GM21528 (cell line): ENCODE results near the gene IPO9.
"Not testable (repeated sequence)": the region's sequence is repeated elsewhere in the genome, so short reads cannot be mapped to it uniquely, and the experiment has no call there.

Experiments used
- ATAC-seq: cut with Tn5 transposase; IDR thresholded peaks from one replicate; pipeline ENCODE4 v1.9.1; 2021; ENCODE audit warnings: mild to moderate bottlenecking, moderate library complexity; ENCODE audit not compliant: unreplicated experiment, low FRiP score

IPO9 gene

GRCh38 chr1:201808633-201808990 lies 20.3 kb upstream of the IPO9 start:
- ATAC-seq: no peak

GRCh38 chr1:201809876-201810275 lies 19.1 kb upstream of the IPO9 start:
- ATAC-seq: no peak

- no peak for ATAC-seq
Measured at GRCh38 chr1:201810466-201811216, 18.3 kb upstream of the IPO9 start.

- ATAC-seq: no peak
Measured at GRCh38 chr1:201813226-201813625, 15.7 kb upstream of the IPO9 start.

GRCh38 chr1:201816309-201816854 lies 12.6 kb upstream of the IPO9 start:
- no peak for ATAC-seq

GRCh38 chr1:201818971-201819750 lies 9.8 kb upstream of the IPO9 start:
- ATAC-seq: no peak

GRCh38 chr1:201820413-201820812 lies 8.5 kb upstream of the IPO9 start:
- ATAC-seq: no peak

GRCh38 chr1:201825245-201825644 lies 3.7 kb upstream of the IPO9 start:
- no peak for ATAC-seq

- ATAC-seq: no peak
Measured at GRCh38 chr1:201826830-201827229, 2.1 kb upstream of the IPO9 start.

GRCh38 chr1:201827321-201828216 lies 1.4 kb upstream of the IPO9 start:
- no peak for ATAC-seq

- ATAC-seq: no peak
Measured at GRCh38 chr1:201828217-201828819, 639 bp upstream of the IPO9 start.

- ATAC-seq: no peak
Measured at GRCh38 chr1:201831371-201831770, 2.4 kb downstream of the IPO9 start.

GRCh38 chr1:201834621-201835020 lies 5.7 kb downstream of the IPO9 start:
- ATAC-seq: no peak

- ATAC-seq: no peak
Measured at GRCh38 chr1:201838381-201838780, 9.4 kb downstream of the IPO9 start.

GRCh38 chr1:201839089-201839488 lies 10.1 kb downstream of the IPO9 start:
- ATAC-seq: not testable (repeated sequence)

GRCh38 chr1:201840055-201840454 lies 11.1 kb downstream of the IPO9 start:
- no peak for ATAC-seq

- no peak for ATAC-seq
Measured at GRCh38 chr1:201840490-201840889, 11.5 kb downstream of the IPO9 start.

GRCh38 chr1:201841265-201841912 lies 12.4 kb downstream of the IPO9 start:
- no peak for ATAC-seq

- ATAC-seq: no peak
Measured at GRCh38 chr1:201842472-201843027, 13.6 kb downstream of the IPO9 start.
